ENCODE measurements around the gene RBBP8.

The RBBP8 gene

DNA sequence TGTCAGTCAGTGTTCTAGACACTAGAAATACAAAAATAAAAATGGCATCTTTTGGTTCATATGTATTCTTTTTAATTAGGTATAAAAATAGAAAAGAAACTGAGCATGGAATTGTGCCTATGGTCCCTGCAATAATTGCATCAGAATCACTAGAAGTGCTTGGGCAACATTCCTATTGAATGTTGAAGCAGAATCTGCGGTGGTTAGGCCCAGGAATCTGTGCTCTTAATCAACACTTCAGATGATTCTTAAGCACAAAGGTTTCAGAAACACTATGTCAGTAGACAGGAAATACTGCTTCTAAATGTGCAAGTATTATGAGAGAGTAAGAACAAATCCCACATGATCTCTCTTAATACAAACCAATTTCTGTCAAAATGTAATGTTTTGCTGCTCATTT is 20.3 kb upstream of the RBBP8 start:
- Histone ChIP-seq H3K4ac (ENCODE audit: low read length) (no peak overlapping the region), H2BK120ac (ENCODE audit: low read depth, low read length) (no peak overlapping the region), H3K4me2 (ENCODE audit: insufficient read depth, low read length, poor library complexity, severe bottlenecking) (no peak overlapping the region), H3K4me1 (ENCODE audit: control insufficient read depth in 2 of 2, insufficient read depth in 1 of 2, low read depth in 1 of 2, low read length in 2 of 2) (peaks cover 0 to 1% of the 10 kb centered on the region in 2 donors), H4K8ac (ENCODE audit: low read depth, low read length) (no peak overlapping the region), H2AFZ (ENCODE audit: low read length) (no peak overlapping the region), H3K18ac (ENCODE audit: low read length) (no peak overlapping the region), H4K91ac (ENCODE audit: low read depth, low read length, poor library complexity) (no peak overlapping the region), H3K27me3 (ENCODE audit: control insufficient read depth in 3 of 3, insufficient read depth in 3 of 3, low read depth in 1 of 3, low read length in 3 of 3) (peaks cover 0 to 2% (median 0%) of the 10 kb centered on the region in 3 experiments), H2AK5ac (ENCODE audit: low read depth, low read length) (no peak overlapping the region), H3K36me3 (replicated peaks in 1 of 2; ENCODE audit: control insufficient read depth in 2 of 2, insufficient read depth in 2 of 2, low read length in 2 of 2) (no peaks in the 10 kb centered on the region), H3K14ac (ENCODE audit: low read length) (no peak overlapping the region), H2BK12ac (ENCODE audit: low read length) (no peak overlapping the region), H2BK15ac (ENCODE audit: low read length) (no peak overlapping the region), H3K23ac (ENCODE audit: low read depth, low read length, poor library complexity) (no peak overlapping the region), H3K9me3 (replicated peaks in 1 of 2; ENCODE audit: control insufficient read depth in 2 of 2, insufficient read depth in 1 of 2, low read depth in 1 of 2, low read length in 2 of 2) (no peaks in the 10 kb centered on the region), H3K79me1 (ENCODE audit: low read depth, low read length) (no peaks in the 10 kb centered on the region), H3K27ac (replicated peaks; ENCODE audit: low read length) (no peak overlapping the region), H3K9ac (ENCODE audit: low read depth, low read length, poor library complexity) (no peak overlapping the region), H3K4me3 (ENCODE audit: low read length in 2 of 2) (no peak overlapping the region), H2BK5ac (ENCODE audit: low read length) (no peak overlapping the region)
- WGBS, 2 donors (ENCODE audit: extremely low coverage in 2 of 2, insufficient read length in 2 of 2, insufficient replicate concordance in 1 of 2): no CpG with 5 or more reads among the region's 1 CpG
- DNase-seq (ENCODE audit: low spot score): no peak

GRCh38 chr18:22913861-22914260 is 19.3 kb upstream of the RBBP8 start:
- H2BK12ac ChIP-seq (ENCODE audit: low read length): no peak overlapping the region
- H2BK120ac ChIP-seq (ENCODE audit: low read depth, low read length): no peak overlapping the region
- no peak for DNase-seq (ENCODE audit: low spot score)
- no peak overlapping the region for H3K27ac ChIP-seq (replicated peaks; ENCODE audit: low read length)
- H2AFZ ChIP-seq (ENCODE audit: low read length): no peak overlapping the region
- no peak overlapping the region for H2AK5ac ChIP-seq (ENCODE audit: low read depth, low read length)
- no peak overlapping the region for H2BK5ac ChIP-seq (ENCODE audit: low read length)
- H4K91ac ChIP-seq (ENCODE audit: low read depth, low read length, poor library complexity): no peak overlapping the region
- H3K9ac ChIP-seq (ENCODE audit: low read depth, low read length, poor library complexity): no peak overlapping the region
- H4K8ac ChIP-seq (ENCODE audit: low read depth, low read length): no peak overlapping the region
- H3K4ac ChIP-seq (ENCODE audit: low read length): no peak overlapping the region
- H3K4me3 ChIP-seq (ENCODE audit: low read length in 2 of 2): no peak overlapping the region
- no peak overlapping the region for H3K4me2 ChIP-seq (ENCODE audit: insufficient read depth, low read length, poor library complexity, severe bottlenecking)
- no peaks in the 10 kb centered on the region for H3K36me3 ChIP-seq (replicated peaks in 1 of 2; ENCODE audit: control insufficient read depth in 2 of 2, insufficient read depth in 2 of 2, low read length in 2 of 2)
- no peak overlapping the region for H2BK15ac ChIP-seq (ENCODE audit: low read length)
- no peaks in the 10 kb centered on the region for H3K9me3 ChIP-seq (replicated peaks in 1 of 2; ENCODE audit: control insufficient read depth in 2 of 2, insufficient read depth in 1 of 2, low read depth in 1 of 2, low read length in 2 of 2)
- H3K27me3 ChIP-seq (ENCODE audit: control insufficient read depth in 3 of 3, insufficient read depth in 3 of 3, low read depth in 1 of 3, low read length in 3 of 3): peaks cover 0 to 2% (median 0%) of the 10 kb centered on the region in 3 experiments
- no peak overlapping the region for H3K18ac ChIP-seq (ENCODE audit: low read length)
- no peak overlapping the region for H3K23ac ChIP-seq (ENCODE audit: low read depth, low read length, poor library complexity)
- H3K79me1 ChIP-seq (ENCODE audit: low read depth, low read length): no peaks in the 10 kb centered on the region
- H3K14ac ChIP-seq (ENCODE audit: low read length): no peak overlapping the region
- peaks cover 0 to 1% of the 10 kb centered on the region in 2 donors for H3K4me1 ChIP-seq (ENCODE audit: control insufficient read depth in 2 of 2, insufficient read depth in 1 of 2, low read depth in 1 of 2, low read length in 2 of 2)
- no CpG with 5 or more reads among the region's 3 CpGs for WGBS, 2 donors (ENCODE audit: extremely low coverage in 2 of 2, insufficient read length in 2 of 2, insufficient replicate concordance in 1 of 2)

DNA sequence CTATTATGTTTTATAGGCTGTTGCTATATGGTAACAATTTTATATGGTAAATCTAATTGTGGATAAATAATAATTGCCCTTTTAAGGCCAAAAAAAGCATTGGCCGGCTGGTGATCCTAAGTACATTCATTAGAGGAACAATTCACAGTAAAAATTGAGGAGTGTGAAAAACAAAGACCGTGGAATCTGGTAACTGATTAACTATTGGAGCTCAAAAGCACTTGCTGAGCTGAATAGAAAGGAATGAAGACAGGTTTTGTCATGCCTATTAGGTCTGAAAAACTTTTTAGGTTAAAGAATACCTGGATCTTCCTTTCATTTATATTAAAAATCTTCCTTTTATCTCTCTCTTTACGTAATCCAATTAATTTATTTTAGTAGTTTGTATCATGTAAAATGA is 18.5 kb upstream of the RBBP8 start:
- Histone ChIP-seq H2BK5ac (ENCODE audit: low read length) (no peak overlapping the region), H3K23ac (ENCODE audit: low read depth, low read length, poor library complexity) (no peak overlapping the region), H3K4ac (ENCODE audit: low read length) (no peak overlapping the region), H4K91ac (ENCODE audit: low read depth, low read length, poor library complexity) (no peak overlapping the region), H3K36me3 (replicated peaks in 1 of 2; ENCODE audit: control insufficient read depth in 2 of 2, insufficient read depth in 2 of 2, low read length in 2 of 2) (no peaks in the 10 kb centered on the region), H3K27me3 (ENCODE audit: control insufficient read depth in 3 of 3, insufficient read depth in 3 of 3, low read depth in 1 of 3, low read length in 3 of 3) (peaks cover 0 to 2% (median 0%) of the 10 kb centered on the region in 3 experiments), H4K8ac (ENCODE audit: low read depth, low read length) (no peak overlapping the region), H3K4me1 (ENCODE audit: control insufficient read depth in 2 of 2, insufficient read depth in 1 of 2, low read depth in 1 of 2, low read length in 2 of 2) (peaks cover 0 to 1% of the 10 kb centered on the region in 2 donors), H3K27ac (replicated peaks; ENCODE audit: low read length) (no peak overlapping the region), H3K4me3 (ENCODE audit: low read length in 2 of 2) (no peak overlapping the region), H3K9me3 (replicated peaks in 1 of 2; ENCODE audit: control insufficient read depth in 2 of 2, insufficient read depth in 1 of 2, low read depth in 1 of 2, low read length in 2 of 2) (no peaks in the 10 kb centered on the region), H3K14ac (ENCODE audit: low read length) (no peak overlapping the region), H2AK5ac (ENCODE audit: low read depth, low read length) (no peak overlapping the region), H2BK15ac (ENCODE audit: low read length) (no peak overlapping the region), H3K9ac (ENCODE audit: low read depth, low read length, poor library complexity) (no peak overlapping the region), H3K18ac (ENCODE audit: low read length) (no peak overlapping the region), H2BK120ac (ENCODE audit: low read depth, low read length) (no peak overlapping the region), H2AFZ (ENCODE audit: low read length) (no peak overlapping the region), H3K79me1 (ENCODE audit: low read depth, low read length) (no peaks in the 10 kb centered on the region), H2BK12ac (ENCODE audit: low read length) (no peak overlapping the region), H3K4me2 (ENCODE audit: insufficient read depth, low read length, poor library complexity, severe bottlenecking) (no peak overlapping the region)
- DNase-seq (ENCODE audit: low spot score): no peak
- no CpG with 5 or more reads among the region's 3 CpGs for WGBS, 2 donors (ENCODE audit: extremely low coverage in 2 of 2, insufficient read length in 2 of 2, insufficient replicate concordance in 1 of 2)

GRCh38 chr18:22915337-22915736 is 17.8 kb upstream of the RBBP8 start:
- no peak overlapping the region for H4K91ac ChIP-seq (ENCODE audit: low read depth, low read length, poor library complexity)
- no peak overlapping the region for H3K27ac ChIP-seq (replicated peaks; ENCODE audit: low read length)
- H2BK12ac ChIP-seq (ENCODE audit: low read length): no peak overlapping the region
- H3K23ac ChIP-seq (ENCODE audit: low read depth, low read length, poor library complexity): no peak overlapping the region
- no peak overlapping the region for H2BK5ac ChIP-seq (ENCODE audit: low read length)
- H3K4me3 ChIP-seq (ENCODE audit: low read length in 2 of 2): no peak overlapping the region
- no peak overlapping the region for H3K14ac ChIP-seq (ENCODE audit: low read length)
- no peak overlapping the region for H2AFZ ChIP-seq (ENCODE audit: low read length)
- H3K79me1 ChIP-seq (ENCODE audit: low read depth, low read length): no peaks in the 10 kb centered on the region
- no peak overlapping the region for H3K4ac ChIP-seq (ENCODE audit: low read length)
- no peak overlapping the region for H2BK15ac ChIP-seq (ENCODE audit: low read length)
- no peak overlapping the region for H2BK120ac ChIP-seq (ENCODE audit: low read depth, low read length)
- no peaks in the 10 kb centered on the region for H3K9me3 ChIP-seq (replicated peaks in 1 of 2; ENCODE audit: control insufficient read depth in 2 of 2, insufficient read depth in 1 of 2, low read depth in 1 of 2, low read length in 2 of 2)
- no peak overlapping the region for H4K8ac ChIP-seq (ENCODE audit: low read depth, low read length)
- no peak for DNase-seq (ENCODE audit: low spot score)
- H3K4me1 ChIP-seq (ENCODE audit: control insufficient read depth in 2 of 2, insufficient read depth in 1 of 2, low read depth in 1 of 2, low read length in 2 of 2): peaks cover 0 to 1% of the 10 kb centered on the region in 2 donors
- H3K18ac ChIP-seq (ENCODE audit: low read length): no peak overlapping the region
- H3K9ac ChIP-seq (ENCODE audit: low read depth, low read length, poor library complexity): no peak overlapping the region
- H3K4me2 ChIP-seq (ENCODE audit: insufficient read depth, low read length, poor library complexity, severe bottlenecking): no peak overlapping the region
- H3K36me3 ChIP-seq (replicated peaks in 1 of 2; ENCODE audit: control insufficient read depth in 2 of 2, insufficient read depth in 2 of 2, low read length in 2 of 2): no peaks in the 10 kb centered on the region
- H3K27me3 ChIP-seq (ENCODE audit: control insufficient read depth in 3 of 3, insufficient read depth in 3 of 3, low read depth in 1 of 3, low read length in 3 of 3): peaks cover 0 to 2% (median 0%) of the 10 kb centered on the region in 3 experiments
- no peak overlapping the region for H2AK5ac ChIP-seq (ENCODE audit: low read depth, low read length)
